Muscle layer of duodenum (tissue), 2 donors: ENCODE data around the gene KRTAP1-1.
"Not testable (repeated sequence)": the region's sequence is repeated elsewhere in the genome, so short reads cannot be mapped to it uniquely, and the experiment has no call there.

Source experiments
- H3K27ac ChIP-seq: one replicate; pipeline ENCODE4 v1.7.0; 2013; ENCODE audit warnings: mild to moderate bottlenecking, low read length
- H3K27me3 ChIP-seq: one replicate; pipeline ENCODE4 v1.7.0; 2013; ENCODE audit warnings: low read depth, mild to moderate bottlenecking, control low read depth, low read length
- H3K36me3 ChIP-seq, 2 donors: one replicate each; pipeline ENCODE4 v1.7.0; 2013; ENCODE audit warnings: low read length in 2 of 2, control low read depth in 1 of 2, mild to moderate bottlenecking in 1 of 2; ENCODE audit not compliant: insufficient read depth in 2 of 2, control insufficient read depth in 1 of 2
- H3K4me1 ChIP-seq, 2 donors: one replicate each; pipeline ENCODE4 v1.7.0; 2013; ENCODE audit warnings: low read length in 2 of 2, mild to moderate bottlenecking in 2 of 2, control low read depth in 1 of 2, moderate library complexity in 1 of 2; ENCODE audit not compliant: insufficient read depth in 2 of 2, control insufficient read depth in 1 of 2
- H3K4me3 ChIP-seq, 2 donors: one replicate each; pipeline ENCODE4 v1.7.0; 2013; ENCODE audit warnings: low read length in 2 of 2, low read depth in 1 of 2, mild to moderate bottlenecking in 1 of 2
- H3K9me3 ChIP-seq, 2 donors: one replicate each; pipeline ENCODE4 v1.7.0; 2013; ENCODE audit warnings: low read length in 2 of 2, control low read depth in 1 of 2, mild to moderate bottlenecking in 1 of 2; ENCODE audit not compliant: control insufficient read depth in 1 of 2
- donor health status: healthy.

KRTAP1-1 gene

GRCh38 chr17:41065829-41066624 is 24.8 kb upstream of the KRTAP1-1 start, which contains the start of gene KRTAP2-4:
KRTAP2-4 (minus strand) TSS chr17:41065879; CDS start chr17:41065845, 34 bp downstream.
- Histone ChIP-seq H3K27ac (no peak within 1 kb of the TSS), H3K4me1 (no peaks in the 10 kb centered on the region), H3K27me3 (no peaks in the 10 kb centered on the region), H3K4me3 (no peak within 1 kb of the TSS), H3K36me3 (peaks cover 0 to 4% of the 10 kb centered on the region in 2 donors), H3K9me3 (no peaks in the 10 kb centered on the region)

- not testable (repeated sequence) for H3K4me1 ChIP-seq, H3K27ac ChIP-seq, H3K9me3 ChIP-seq, H3K4me3 ChIP-seq, H3K36me3 ChIP-seq, H3K27me3 ChIP-seq
Measured at GRCh38 chr17:41065016-41065689, 23.9 kb upstream of the KRTAP1-1 start.

GRCh38 chr17:41064301-41064700 is 23.1 kb upstream of the KRTAP1-1 start:
- no peaks in the 10 kb centered on the region for H3K9me3 ChIP-seq

GRCh38 chr17:41063449-41063848 is 22.2 kb upstream of the KRTAP1-1 start:
- H3K27ac ChIP-seq, result no peak overlapping the region
- no peak overlapping the region for H3K4me3 ChIP-seq
- no peaks in the 10 kb centered on the region for H3K9me3 ChIP-seq
- H3K27me3 ChIP-seq, result no peaks in the 10 kb centered on the region
- peaks cover 0 to 4% of the 10 kb centered on the region in 2 donors for H3K36me3 ChIP-seq
- no peaks in the 10 kb centered on the region for H3K4me1 ChIP-seq

More at GRCh38 chr17:41064301-41064700, 23.1 kb upstream of the KRTAP1-1 start:
- H3K27ac ChIP-seq, result no peak overlapping the region
- H3K4me1 ChIP-seq, result no peaks in the 10 kb centered on the region
- H3K36me3 ChIP-seq, result peaks cover 0 to 4% of the 10 kb centered on the region in 2 donors
- H3K4me3 ChIP-seq, result no peak overlapping the region
- no peaks in the 10 kb centered on the region for H3K27me3 ChIP-seq

- no peak overlapping the region for H3K4me3 ChIP-seq
- no peak overlapping the region for H3K27ac ChIP-seq
- H3K27me3 ChIP-seq, result no peaks in the 10 kb centered on the region
Measured at GRCh38 chr17:41061964-41062363, 20.7 kb upstream of the KRTAP1-1 start.

GRCh38 chr17:41060052-41060604 is 18.9 kb upstream of the KRTAP1-1 start, which contains the start of gene KRTAP2-3:
KRTAP2-3 (minus strand) TSS chr17:41060114; CDS start chr17:41060050, 64 bp downstream.
- Histone ChIP-seq H3K27me3 (no peaks in the 10 kb centered on the region), H3K36me3 (peaks cover 0 to 4% of the 10 kb centered on the region in 2 donors), H3K9me3 (peaks cover 0 to 5% of the 10 kb centered on the region in 2 donors), H3K27ac (no peak within 1 kb of the TSS), H3K4me1 (no peaks in the 10 kb centered on the region), H3K4me3 (no peak within 1 kb of the TSS)

More at GRCh38 chr17:41061964-41062363, 20.7 kb upstream of the KRTAP1-1 start:
- Histone ChIP-seq H3K9me3 (peaks cover 0 to 5% of the 10 kb centered on the region in 2 donors), H3K4me1 (no peaks in the 10 kb centered on the region), H3K36me3 (peaks cover 0 to 4% of the 10 kb centered on the region in 2 donors)

- H3K9me3 ChIP-seq, H3K36me3 ChIP-seq, H3K27ac ChIP-seq, H3K4me3 ChIP-seq, H3K27me3 ChIP-seq, H3K4me1 ChIP-seq: not testable (repeated sequence)
Measured at GRCh38 chr17:41059276-41060051, 18.2 kb upstream of the KRTAP1-1 start.

- Histone ChIP-seq H3K36me3 (peaks cover 0 to 4% of the 10 kb centered on the region in 2 donors), H3K9me3 (peaks cover 0 to 5% of the 10 kb centered on the region in 2 donors), H3K27me3 (no peaks in the 10 kb centered on the region), H3K4me3 (no peak overlapping the region), H3K27ac (no peak overlapping the region), H3K4me1 (no peaks in the 10 kb centered on the region)
Measured at GRCh38 chr17:41058741-41059140, 17.5 kb upstream of the KRTAP1-1 start.

- Histone ChIP-seq H3K9me3 (peaks cover 0 to 5% of the 10 kb centered on the region in 2 donors), H3K4me3 (no peak overlapping the region), H3K4me1 (no peaks in the 10 kb centered on the region), H3K27ac (no peak overlapping the region), H3K36me3 (peaks cover 0 to 4% of the 10 kb centered on the region in 2 donors), H3K27me3 (no peaks in the 10 kb centered on the region)
Measured at GRCh38 chr17:41057547-41057946, 16.3 kb upstream of the KRTAP1-1 start.

- not testable (repeated sequence) for H3K27me3 ChIP-seq, H3K9me3 ChIP-seq, H3K27ac ChIP-seq, H3K4me1 ChIP-seq, H3K36me3 ChIP-seq, H3K4me3 ChIP-seq
Measured at GRCh38 chr17:41055130-41055529, 13.9 kb upstream of the KRTAP1-1 start, which contains the start of gene KRTAP2-2. KRTAP2-2 (minus strand) TSS chr17:41055230; CDS start chr17:41055211, 19 bp downstream.
